Inflammatory macrophage treated with lipopolysaccharide for 4 hours (primary cell): ENCODE measurements around the gene HELZ.
"Not testable (repeated sequence)": the region's sequence is repeated elsewhere in the genome, so short reads cannot be mapped to it uniquely, and the experiment has no call there.

Experiments used
- DNase-seq: peaks from one replicate; pipeline ENCODE4 v3.0.0-alpha.2; 2020

HELZ gene

DNA sequence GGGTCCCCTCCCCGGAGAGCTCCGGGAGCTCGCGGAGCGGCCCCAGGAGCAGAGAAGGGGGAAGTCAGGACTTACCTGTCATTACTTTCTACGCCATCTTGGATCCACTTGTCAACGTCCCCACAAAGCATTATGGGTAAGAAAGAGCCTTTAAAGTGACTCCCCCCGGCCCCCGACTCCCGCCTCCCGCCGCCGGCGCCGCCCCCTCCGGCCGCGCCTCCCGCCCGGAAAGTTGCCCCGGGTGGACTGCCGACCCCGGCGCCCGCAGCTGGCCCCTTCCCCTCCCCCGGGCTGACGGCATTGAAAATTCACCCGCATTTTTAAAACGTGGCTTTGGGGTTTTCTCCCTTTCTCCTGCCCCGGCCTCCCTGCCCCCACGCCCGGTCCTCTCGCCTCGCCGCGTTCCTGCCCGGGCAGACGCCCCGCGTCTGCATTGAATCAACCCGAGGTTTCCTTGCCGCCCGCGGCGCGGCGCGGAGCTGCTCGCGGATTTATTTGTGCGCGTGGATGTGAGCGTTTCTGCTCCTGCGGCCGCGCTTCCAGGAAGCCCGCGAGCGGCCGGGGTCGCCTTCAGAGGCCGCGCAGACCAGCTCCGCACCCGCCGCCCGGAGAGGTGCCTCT is at the start of gene HELZ:
Gene HELZ, minus strand, starts transcription at position 124 of the 621 bp plus-strand sequence. CDS start 26,392 bp downstream, outside the sequence.
- peak; percentile 85 for DNase-seq

DNA sequence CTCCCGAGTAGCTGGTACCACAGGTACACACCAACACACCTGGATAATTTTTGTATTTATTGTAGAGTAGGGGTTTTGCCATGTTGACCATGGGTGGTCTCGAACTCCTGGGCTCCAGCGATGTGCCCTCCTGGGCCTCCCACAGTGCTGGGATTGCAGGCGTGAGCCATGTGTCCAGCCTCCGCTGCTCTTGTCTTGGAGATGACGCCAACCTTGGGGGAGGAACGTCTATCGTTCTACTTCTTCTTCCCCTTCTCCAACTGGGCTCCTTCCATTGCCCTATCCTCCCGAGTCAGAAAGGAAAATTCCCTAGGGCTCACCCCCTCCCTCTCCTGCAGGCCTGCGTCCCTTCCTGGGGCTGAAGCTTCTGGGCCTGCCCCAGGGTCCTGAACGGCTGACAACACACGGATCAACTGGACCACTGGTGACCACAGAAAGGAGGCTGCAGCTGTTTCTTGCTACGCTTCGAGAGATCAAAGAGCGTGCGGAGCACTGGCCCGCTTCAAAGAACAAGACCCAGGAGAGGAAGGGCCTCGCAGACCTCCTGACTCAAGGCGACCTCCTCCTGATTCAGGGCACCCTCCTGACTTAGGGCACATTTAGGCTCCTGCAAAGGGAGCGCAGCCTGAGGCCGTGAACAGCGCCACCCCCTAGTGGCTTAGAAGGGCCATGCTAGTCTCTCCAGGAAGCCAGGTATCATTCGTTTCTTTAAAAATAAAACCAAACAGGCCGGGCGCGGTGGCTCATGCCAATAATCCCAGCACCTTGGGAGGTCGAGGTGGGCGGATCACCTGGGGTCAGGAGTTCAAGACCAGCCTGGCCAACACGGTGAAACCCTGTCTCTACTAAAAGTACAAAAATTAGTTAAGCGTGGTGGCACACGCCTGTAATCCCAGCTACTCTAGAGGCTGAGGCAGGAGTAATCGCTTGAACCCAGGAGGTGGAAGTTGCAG is 48.5 kb upstream of the HELZ start:
- DNase-seq: peak; percentile 65

- DNase-seq: no peak
Measured at GRCh38 chr17:67290711-67291291, 45.8 kb upstream of the HELZ start.

GRCh38 chr17:67290244-67290643 is 45.2 kb upstream of the HELZ start:
- DNase-seq: no peak

DNA sequence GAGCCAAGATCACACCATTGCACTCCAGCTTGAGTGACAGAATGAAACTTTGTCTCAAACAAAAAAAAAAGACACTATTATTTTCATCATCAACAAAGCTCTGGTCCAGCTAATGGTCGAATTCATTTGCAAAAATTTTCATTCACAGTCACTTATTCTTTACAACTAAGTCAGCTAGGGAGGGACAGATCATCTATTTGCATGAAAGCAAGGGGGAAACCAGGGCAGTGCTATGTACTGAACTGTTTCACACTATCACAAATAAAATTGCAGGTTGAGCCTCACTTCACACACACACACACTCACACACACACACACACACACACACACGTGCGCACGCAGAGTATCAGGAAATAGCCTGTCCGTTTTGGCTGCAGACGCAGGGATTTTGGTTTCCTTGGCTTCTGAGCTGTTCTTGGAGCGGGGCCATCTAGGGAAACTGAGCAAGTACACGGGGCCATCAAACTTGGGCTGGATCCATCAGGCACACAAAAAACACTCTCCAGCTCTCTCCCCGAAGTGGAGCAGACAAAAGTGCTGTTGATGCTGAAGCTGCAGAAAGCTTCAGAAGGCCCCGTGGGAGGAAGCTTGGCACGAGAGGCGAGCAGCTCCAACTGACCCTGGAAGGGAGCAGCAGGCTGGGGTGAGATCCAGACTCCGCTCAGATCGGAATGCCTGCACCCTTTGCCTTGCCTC is 44.3 kb upstream of the HELZ start:
- DNase-seq: no peak

DNA sequence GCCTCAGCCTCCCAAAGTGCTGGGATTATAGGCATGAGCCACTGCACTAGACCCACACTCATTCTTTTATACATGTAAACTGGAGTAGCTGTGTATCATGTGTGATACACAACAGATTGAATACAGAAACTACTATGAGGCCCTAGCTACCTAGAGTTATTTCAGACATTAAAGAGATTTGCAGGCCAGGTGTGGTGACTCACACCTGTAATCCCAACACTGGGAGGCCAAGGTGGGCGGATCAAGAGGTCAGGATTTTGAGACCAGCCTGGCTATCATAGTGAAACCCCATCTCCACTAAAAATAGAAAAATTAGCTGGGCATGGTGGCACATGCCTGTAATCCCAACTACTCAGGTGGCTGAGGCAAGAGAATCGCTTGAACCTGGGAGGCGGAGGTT is 41.8 kb upstream of the HELZ start:
- not testable (repeated sequence) for DNase-seq

DNA sequence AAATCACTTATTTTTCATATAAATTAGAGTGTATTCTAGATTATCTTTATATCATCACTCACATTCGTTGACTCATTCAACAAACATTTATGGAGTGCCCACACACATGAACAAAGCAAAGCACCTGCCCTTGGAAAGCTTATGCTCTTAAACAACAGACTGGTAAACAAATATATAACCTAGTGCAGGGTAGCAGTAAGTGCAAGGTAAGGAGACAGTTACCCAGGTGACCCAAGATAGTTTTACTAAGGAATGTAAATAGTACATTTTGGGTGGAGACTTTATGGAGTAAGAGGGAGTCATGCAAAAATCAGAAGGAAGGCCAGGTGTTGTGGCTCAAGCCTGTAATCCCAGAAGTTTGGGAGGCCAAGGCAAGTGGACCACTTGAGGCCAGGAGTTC is 40.4 kb upstream of the HELZ start:
- DNase-seq: no peak

GRCh38 chr17:67283731-67284516 is 38.9 kb upstream of the HELZ start:
- DNase-seq: peak; percentile 39

- DNase-seq: no peak
Measured at GRCh38 chr17:67281743-67282142, 36.7 kb upstream of the HELZ start.

- no peak for DNase-seq
Measured at GRCh38 chr17:67281053-67281452, 36.1 kb upstream of the HELZ start.

DNA sequence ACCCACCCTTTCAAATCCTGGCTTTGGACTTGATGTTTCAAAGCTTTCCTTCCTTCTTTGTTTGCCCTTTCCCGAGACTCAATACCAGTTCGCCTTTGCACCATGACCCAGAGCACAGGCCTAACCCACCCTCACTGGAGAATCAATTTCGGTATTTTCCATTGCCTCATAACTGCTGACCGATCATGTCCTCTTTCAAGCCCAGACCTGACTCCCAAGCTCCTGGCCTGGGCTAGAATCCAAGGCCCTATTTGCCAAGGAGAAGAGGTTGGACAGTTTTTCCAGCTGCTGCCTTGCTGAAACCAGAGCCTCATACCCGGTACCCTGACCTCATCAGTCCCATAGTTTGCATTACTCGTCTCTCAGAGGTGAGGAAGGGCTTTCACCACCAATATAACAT is 35.3 kb upstream of the HELZ start:
- no peak for DNase-seq

DNA sequence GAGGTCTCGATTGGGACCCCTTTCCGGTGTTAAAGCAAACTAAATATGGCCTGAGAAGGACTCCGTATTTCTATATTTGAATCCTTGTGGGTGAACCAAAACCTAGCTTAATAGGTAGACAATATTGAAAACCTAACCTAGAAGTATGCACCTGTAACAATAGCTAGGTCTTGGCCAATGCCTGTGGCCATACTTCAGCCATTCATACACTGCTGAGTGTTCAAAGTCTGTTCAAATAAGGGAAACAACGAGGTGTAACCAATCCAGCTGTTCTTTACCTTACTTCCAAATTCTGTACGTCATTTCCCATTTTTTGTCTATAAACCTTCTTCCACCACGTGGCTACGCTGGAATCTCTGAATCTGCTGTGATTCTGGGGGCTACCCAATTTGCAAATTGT is 34.1 kb upstream of the HELZ start:
- DNase-seq: no peak

DNA sequence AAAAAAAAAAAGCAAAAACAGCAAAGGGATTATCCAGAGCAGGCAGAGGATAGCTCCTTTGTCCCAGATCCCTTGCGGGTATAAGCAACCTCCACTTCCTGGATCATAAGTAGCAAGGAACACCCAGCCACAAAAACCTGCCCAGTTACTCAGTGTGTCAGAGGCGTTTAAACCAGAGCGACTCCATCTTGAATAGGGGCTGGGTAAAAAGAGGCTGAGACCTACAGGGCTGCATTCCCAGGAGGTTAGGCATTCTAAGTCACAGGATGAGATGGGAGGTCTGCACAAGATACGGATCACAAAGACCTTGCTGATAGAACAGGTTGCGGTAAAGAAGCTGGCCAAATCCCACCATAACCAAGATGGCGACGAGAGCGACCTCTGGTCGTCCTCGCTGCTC is 33.4 kb upstream of the HELZ start:
- DNase-seq: no peak

GRCh38 chr17:67276075-67276474 is 31.1 kb upstream of the HELZ start:
- DNase-seq: no peak

DNA sequence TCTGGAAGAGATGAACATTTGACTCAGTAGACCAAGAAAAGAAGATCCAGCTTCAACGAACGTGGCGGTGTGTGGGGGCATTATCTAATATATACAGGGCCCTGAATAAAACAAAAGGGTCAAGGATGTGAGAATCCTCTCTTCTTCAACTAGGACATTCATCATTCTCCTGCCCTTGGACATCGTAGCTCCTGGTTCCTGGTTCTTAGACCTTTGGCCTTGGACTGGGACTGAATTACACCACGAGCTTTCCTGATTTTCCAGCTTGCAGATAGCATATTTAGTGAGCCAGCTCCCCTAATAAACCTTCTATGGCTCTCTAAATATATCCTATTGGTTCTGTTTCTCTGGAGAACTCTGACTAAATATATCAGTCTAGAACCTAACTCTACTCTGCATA is 29.5 kb upstream of the HELZ start:
- no peak for DNase-seq

DNA sequence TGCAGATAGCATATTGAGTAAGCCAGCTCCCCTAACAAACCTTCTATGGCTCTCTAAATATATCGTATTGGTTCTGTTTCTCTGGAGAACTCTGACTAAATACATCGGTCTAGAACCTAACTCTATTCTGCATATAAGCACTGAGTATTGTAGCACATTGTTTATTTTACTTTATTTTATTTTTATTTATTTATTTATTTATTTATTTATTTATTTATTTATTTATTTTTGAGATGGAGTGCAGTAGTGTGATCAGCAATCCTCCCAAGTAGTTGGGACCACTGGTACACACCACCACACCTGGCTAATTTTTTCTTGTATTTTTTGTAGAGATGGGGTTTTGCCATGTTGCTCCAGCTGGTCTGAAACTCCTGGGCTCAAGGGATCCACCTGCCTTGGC is 28.9 kb upstream of the HELZ start:
- DNase-seq: no peak

- DNase-seq: no peak
Measured at GRCh38 chr17:67272312-67273047, 27.5 kb upstream of the HELZ start.

- not testable (repeated sequence) for DNase-seq
Measured at GRCh38 chr17:67271187-67271586, 26.2 kb upstream of the HELZ start.

- no peak for DNase-seq
Measured at GRCh38 chr17:67270416-67270815, 25.4 kb upstream of the HELZ start.

DNA sequence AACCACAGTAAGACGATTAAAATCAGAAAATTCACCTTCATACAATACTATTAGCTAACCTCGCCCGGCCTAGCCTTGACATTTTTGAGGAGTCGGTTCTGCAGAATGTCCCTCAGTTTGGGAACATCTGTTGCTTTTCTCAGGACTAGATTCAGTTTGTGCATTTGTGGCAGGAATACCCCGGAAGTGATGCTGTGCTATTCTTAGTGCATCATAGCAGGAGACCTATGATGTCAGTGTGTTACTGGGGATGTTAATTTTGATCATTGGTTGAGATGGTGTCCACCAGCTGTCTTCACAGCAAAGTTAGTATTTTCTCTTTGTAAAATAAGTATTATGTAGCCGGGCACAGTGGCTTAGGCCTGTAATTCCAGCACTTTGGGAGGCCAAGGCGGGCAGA is 21.5 kb upstream of the HELZ start:
- DNase-seq: no peak

GRCh38 chr17:67265436-67266019 is 20.5 kb upstream of the HELZ start:
- DNase-seq: no peak
